DND-41 (cell line): ENCODE results near the gene RPS19.

Experiments
- EZH2 ChIP-seq: IDR thresholded peaks from 3 replicates; pipeline ENCODE4 v1.6.1; 2012; ENCODE audit warnings: borderline replicate concordance, low read depth, mild to moderate bottlenecking, moderate library complexity, low read length, inconsistent platforms; ENCODE audit not compliant: severe bottlenecking
- TF ChIP-seq, protein P1 (sequence below): IDR thresholded peaks from 2 replicates; pipeline ENCODE4 v1.5.1; 2012; ENCODE audit warnings: borderline replicate concordance, low read length, moderate library complexity, mild to moderate bottlenecking; ENCODE audit not compliant: poor library complexity, severe bottlenecking; ENCODE audit errors: extremely low read depth

DNA sequence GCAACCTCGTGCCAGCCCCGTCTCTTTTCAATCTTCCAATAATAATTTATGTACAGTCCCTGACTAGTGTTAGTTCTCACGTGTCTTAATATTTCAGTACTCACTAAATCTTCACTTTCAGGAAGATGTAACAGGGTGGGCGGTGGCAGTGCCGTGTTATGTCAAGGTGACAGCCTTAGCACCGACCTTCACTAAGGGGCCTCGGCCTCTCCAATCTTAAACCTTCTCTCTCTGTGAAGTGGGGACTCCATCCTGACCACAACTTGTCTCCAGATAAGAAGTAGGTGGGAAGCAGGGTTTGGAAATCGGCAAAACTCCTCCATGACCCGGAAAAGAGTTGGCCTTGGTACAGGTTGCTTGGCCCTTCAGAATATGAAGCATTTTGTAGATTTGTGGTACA, 1.8 kb downstream of the RPS19 start:
- TF ChIP-seq, protein P1, sequence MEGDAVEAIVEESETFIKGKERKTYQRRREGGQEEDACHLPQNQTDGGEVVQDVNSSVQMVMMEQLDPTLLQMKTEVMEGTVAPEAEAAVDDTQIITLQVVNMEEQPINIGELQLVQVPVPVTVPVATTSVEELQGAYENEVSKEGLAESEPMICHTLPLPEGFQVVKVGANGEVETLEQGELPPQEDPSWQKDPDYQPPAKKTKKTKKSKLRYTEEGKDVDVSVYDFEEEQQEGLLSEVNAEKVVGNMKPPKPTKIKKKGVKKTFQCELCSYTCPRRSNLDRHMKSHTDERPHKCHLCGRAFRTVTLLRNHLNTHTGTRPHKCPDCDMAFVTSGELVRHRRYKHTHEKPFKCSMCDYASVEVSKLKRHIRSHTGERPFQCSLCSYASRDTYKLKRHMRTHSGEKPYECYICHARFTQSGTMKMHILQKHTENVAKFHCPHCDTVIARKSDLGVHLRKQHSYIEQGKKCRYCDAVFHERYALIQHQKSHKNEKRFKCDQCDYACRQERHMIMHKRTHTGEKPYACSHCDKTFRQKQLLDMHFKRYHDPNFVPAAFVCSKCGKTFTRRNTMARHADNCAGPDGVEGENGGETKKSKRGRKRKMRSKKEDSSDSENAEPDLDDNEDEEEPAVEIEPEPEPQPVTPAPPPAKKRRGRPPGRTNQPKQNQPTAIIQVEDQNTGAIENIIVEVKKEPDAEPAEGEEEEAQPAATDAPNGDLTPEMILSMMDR: no peak
- TF ChIP-seq EZH2: no peak
